Amniotic stem cell (primary cell): ENCODE data around the gene NUS1.
"Not testable (repeated sequence)": the region's sequence is repeated elsewhere in the genome, so short reads cannot be mapped to it uniquely, and the experiment has no call there.

ENCODE experiments used
- DNase-seq: peaks from one replicate; lab custom pipeline; 2025; lab: John Stamatoyannopoulos, UW

The NUS1 gene

DNA sequence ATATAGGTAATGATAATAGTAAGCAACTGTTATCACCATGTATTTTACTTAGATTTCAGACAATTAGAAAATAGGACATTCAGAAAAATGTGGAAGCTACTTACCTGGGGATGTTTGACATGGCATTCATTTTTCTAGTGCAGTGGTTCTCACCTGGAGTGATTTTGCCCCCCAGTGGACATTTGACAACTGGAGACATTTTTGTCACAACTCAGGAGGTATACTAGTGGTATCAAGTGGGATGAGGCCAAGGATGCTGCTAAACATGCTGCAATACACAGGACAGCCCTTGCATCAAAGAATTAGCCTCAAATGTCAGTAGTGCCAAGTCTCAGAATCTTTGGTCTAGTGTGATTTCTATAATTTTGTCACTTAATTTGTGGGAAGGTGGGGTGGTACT is 36.1 kb downstream of the NUS1 start:
- no peak for DNase-seq

DNA sequence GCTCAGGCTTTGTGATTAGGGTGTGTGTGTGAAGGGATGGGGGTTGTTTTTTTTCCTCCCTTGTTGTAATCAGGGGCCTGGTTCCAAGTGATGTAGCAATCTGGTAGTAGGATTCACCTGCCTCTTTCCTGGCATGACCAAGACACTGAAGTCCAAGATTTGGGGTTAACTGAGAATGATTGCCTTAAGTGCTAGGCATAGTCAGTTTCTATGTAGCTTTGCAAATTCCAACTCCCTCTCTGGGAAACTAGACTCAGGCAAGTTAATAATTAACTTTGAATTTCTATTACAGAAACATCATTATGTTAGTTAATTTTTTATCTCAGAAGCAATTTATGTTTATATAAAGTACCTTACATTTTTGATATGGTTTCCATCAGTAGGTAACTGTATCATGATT is 43.6 kb downstream of the NUS1 start:
- DNase-seq, result no peak

- DNase-seq, result not testable (repeated sequence)
Measured at GRCh38 chr6:117721520-117721919, 46.3 kb downstream of the NUS1 start.

GRCh38 chr6:117728626-117729025 is 53.4 kb downstream of the NUS1 start:
- no peak for DNase-seq

DNA sequence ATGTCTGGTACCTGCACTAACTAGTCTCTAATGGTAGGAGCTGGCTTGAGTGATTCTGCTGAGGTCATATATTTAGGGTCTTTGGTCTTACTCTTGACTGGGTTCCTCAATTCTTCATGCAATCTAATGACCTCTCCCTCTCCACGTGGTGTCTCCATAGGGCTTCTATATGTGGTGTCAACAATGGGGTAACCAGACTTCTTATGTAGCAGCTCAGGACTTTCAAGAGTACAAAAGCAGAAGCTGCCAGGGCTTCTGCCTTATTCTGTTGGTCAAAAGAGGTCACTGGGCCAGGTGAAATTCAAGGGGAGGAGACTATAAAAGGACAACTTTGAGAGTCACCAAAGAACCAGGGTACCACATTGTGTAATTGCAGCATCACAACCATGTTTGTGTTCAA is 54.3 kb downstream of the NUS1 start:
- no peak for DNase-seq

DNA sequence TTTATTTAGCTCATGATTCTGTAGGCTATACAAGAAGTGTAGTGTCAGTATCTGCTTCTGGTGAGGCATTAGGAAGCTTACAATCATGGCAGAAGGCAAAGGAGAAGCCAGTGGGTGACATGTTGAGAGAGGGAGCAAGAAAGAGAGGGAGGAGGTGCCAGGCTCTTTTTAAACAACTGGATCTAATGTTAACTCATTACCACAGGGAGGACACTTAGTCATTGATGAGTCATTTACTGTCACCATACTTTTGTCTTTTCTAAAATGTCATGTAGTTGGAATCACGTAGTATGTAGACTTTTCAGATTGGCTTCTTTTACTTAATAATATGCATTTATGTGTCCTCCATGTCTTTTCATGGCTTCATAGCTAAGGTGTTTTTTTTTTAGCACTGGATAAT is 58.1 kb downstream of the NUS1 start:
- DNase-seq, result no peak

DNA sequence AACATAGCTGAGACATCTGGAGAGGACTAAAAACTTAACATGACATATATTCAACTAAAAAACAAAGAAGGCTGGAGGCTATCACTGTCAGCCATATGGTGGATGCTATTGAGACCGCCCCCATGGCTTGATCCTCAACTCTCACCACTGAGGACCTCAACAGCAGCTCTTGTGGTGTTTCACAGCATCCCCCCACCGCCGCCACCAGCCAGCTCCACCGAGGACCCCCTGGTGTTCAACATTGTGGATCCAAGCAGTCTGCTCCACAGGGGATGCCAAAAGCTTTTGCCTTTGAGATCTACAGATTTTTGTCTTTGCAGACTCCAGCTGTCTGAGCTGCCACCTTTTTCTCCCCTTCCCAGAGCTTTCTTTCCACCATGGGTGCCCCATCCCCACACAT is 64.6 kb downstream of the NUS1 start:
- no peak for DNase-seq

DNA sequence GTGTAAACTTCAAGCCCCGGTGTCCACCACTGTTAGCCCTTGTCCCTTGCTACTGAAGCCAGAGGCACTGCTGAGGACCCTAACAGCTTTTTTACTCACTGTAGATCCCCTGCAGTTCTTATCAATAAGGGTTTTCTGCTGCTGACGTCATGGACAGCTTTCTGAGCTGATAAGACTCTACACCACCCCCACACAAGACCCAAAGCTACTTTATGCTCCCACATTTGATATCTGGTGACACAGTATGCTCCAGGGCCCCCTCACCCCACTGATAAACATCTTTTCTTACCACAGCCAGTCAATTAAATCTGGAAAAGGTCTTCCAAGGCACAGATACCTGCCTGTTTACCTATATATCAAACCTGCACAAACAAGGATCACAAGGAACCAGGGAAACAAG is 65.3 kb downstream of the NUS1 start:
- DNase-seq, result no peak

DNA sequence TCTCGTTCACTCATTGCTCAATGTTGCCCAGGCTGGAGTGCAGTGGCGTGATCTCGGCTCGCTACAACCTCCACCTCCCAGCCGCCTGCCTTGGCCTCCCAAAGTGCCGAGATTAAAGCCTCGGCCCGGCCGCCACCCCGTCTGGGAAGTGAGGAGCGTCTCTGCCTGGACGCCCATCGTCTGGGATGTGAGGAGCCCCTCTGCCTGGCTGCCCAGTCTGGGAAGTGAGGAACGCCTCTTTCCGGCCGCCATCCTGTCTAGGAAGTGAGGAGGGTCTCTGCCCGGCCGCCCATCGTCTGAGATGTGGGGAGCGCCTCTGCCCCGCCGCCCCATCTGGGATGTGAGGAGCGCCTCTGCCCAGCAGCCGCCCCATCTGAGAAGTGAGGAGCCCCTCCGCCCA is 75.4 kb downstream of the NUS1 start:
- DNase-seq, result not testable (repeated sequence)
